HG02642 (cell line): ENCODE measurements around the gene PACSIN2.
"Not testable (repeated sequence)": the region's sequence is repeated elsewhere in the genome, so short reads cannot be mapped to it uniquely, and the experiment has no call there.

Source experiments
- ATAC-seq: cut with Tn5 transposase; IDR thresholded peaks from one replicate; pipeline ENCODE4 v1.9.1; 2021; ENCODE audit warnings: mild to moderate bottlenecking; ENCODE audit not compliant: unreplicated experiment, poor library complexity

Gene PACSIN2

DNA sequence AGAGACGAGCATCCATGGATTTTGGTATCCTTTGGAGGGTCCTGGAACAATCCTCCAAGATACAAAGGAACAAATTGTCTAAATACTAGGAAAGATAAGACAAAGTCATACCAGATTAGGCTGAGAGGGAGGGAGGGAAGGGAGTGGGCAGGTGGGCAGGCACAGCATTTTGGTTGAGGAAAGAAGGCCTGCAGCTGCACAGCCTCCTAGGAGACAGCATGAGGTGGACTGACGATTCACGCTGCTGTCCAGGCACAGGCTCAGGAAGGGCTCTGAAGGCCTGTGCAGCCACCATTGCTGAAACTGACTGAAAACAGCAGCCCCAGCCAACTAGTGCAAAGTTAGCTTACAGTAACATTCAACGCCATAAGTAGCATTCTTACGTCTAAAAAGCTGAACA is 64.7 kb downstream of the PACSIN2 start:
- ATAC-seq, result no peak

DNA sequence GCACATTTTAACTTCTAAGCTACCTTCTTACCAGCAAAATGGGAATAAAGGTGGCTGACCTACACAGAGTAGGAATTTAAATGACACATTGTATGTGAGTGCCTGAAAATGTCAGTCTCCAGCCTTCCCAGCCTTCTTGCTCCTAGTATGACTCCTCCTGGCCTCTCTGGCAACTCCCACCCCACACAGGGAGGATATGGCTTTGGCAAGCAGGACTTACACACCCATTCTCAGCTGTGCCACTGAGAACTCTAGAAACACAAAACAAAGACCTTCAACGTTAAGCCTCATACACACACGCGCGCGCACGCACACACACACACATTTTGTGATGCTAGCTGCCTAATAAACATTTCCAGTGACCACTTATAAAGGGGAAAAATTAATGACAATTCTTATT is 65.8 kb downstream of the PACSIN2 start:
- ATAC-seq, result no peak

DNA sequence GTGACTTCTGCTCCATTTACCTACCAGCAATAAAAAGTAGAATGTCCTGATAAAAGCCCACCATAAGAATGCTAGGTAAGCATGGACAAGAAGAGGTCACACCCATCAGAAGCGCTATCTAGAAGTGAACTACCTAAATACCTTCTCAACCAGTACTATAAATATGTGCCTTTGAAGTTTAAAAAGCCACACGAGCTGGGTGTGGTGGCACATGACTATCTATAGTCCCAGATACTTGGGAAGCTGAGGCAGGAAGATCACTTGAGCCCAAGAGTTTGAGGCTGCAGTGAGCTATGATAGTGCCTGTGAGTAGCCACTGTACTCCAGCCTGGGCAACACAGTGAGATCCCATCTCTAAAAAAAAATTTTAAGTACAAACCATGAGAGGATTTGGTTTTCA is 66.7 kb downstream of the PACSIN2 start:
- ATAC-seq, result no peak

DNA sequence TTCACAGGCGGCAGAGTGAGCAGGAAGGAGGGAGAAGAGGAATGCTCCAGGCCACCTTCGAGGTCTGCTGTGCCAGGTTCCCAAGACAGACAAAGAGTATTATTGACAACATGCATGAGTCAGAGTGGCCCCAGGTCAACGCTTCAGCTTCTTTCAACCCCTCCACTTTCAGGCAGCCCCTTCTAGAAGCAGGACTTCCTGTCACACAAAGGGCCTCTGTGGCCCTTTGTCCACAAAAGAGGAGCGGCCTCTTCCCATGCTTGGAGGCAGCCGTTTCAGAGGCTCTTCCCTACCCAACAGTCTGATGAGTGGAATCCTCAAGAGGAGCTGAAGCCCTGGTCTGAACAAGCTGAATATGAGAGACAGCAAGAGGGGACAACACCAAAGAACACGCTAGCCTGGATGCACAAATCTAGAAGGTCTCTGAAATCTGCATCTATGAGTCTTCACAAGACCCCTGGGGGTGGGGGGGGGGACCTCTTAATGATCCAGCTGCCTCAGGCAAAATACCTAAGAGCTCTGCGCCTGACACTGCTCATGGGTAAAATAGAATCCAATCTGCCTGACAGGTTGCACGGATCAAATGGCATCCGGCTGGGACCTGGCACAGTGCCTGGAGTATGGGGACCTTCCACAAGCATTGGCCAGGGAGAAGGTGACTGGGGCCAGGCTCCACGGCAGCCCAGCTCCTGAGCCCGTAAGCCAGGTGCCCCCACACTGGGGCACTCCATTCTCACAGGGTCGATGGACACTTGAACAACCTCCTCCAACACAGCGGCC is 67.5 kb downstream of the PACSIN2 start:
- no peak for ATAC-seq

DNA sequence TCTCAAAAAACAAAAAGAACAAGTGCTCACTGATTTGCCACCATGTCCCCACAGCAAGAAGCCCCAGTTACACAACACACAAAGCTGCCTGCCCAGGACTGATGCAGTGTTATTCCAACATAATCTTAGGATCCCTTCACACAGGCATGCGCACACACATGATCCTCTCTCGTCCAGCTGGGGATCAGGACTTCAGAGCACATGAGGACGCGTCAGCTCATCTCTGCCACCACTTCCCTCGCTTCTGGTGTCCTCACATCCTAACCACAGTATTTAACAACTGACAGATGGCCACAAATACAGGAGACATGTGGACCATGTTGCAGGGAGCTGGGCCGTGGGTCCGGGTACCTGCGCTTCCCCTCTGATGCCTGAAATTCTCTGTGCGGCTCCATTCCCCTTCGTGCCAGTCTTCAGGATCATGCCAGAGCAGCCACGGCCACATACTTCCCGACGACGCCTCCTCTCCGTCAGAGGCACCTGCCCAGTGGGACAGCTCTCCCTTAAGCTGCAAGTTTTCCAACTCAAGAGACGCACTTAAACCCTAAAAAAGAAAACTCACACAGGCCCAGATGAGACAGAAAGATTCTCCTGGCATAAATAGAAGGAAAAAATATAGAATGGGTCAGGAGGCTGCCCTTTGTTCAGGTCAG is 68.3 kb downstream of the PACSIN2 start:
- ATAC-seq, result no peak

DNA sequence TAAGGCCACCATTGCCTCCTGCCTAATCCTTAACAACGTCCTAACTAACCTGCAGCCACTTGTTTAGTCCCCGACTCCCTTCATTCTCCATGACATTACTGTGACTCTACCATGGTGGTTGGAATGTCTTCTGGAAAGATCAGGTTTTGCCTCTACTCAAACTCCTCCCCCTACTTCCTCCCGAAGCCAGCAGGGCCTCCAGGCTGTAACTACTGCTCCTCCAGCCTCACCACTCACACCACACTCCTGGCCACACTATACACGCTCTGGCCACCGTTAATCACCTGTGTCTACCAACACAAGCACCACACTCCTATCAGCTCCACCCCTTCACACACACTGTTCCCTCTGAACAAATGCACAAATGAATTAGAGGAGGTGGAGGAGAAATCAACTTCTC is 69.2 kb downstream of the PACSIN2 start:
- ATAC-seq, result no peak

DNA sequence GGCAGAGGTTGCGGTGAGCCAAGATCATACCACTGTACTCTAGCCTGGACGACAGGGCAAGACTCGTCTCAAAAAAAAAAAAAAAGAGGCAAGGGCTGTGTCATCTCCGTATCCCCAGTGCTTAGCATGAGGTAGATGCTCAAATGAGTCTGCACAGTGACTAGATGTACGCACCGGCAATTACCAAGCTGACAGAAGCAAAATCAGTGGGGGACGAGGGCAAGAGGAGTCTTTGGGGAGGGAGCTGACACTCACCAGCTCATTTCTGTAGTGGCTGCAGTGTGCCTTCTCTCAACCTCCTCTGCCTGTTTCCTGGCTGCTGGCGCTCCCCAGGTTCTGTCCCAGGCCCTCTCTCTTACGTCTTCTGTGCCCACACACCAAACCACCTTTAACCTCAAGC is 69.9 kb downstream of the PACSIN2 start:
- ATAC-seq, result no peak

DNA sequence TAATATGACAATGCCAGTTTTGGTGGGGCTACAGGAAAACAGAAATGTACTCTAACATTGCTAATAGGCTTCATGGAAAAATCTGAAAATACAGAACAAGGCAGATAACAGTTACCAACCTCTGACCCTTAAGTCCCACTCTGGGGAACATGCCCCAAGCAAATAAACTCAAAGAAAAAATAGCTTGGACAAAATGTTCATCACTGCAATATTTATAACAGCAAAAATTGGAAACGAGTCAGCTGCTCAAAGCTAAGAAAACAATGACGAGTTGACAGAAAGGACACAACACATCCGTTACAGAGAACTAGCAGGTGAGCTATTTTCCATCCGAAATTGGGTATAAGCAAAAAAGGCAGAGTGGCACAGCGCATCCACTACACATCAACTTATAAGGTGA is 70.5 kb downstream of the PACSIN2 start:
- ATAC-seq, result no peak

DNA sequence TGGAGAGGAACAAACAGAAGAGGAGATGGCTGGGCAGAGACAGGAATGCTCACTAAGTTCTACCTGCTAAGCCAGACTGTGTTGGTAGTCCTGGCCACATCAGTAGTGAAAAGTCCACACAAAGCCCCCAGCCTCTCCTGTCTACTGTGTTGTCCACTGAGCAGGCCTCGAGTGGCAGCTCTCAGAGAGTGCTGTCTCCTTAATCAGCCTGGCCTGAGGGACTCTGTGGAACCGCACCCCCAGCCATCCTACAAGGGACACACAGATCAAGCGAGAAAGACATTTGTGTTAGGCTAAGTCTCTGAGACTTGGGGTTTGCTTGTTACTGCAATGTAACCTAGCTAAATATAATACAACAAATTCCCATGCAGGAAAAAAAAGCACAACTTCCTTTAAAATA is 71.0 kb downstream of the PACSIN2 start:
- no peak for ATAC-seq

DNA sequence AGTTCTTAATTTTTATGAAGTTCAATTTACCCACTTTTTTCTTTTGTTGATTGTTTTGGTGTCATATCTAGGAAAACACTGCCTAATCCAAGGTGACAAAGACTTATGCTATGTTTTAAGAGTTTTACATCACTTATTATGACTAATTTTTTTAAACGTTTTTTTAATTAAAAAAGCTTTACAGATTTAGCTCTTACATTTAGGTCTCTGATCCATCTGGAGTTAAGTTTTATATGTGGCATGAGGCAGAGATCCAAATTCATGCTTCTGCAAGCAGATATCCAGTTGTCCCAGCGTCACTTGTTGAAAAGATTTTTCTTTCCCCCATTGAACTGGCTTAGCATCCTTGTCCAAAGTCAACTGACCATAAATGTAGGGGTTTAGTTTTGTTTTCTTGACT is 72.6 kb downstream of the PACSIN2 start:
- ATAC-seq, result no peak

DNA sequence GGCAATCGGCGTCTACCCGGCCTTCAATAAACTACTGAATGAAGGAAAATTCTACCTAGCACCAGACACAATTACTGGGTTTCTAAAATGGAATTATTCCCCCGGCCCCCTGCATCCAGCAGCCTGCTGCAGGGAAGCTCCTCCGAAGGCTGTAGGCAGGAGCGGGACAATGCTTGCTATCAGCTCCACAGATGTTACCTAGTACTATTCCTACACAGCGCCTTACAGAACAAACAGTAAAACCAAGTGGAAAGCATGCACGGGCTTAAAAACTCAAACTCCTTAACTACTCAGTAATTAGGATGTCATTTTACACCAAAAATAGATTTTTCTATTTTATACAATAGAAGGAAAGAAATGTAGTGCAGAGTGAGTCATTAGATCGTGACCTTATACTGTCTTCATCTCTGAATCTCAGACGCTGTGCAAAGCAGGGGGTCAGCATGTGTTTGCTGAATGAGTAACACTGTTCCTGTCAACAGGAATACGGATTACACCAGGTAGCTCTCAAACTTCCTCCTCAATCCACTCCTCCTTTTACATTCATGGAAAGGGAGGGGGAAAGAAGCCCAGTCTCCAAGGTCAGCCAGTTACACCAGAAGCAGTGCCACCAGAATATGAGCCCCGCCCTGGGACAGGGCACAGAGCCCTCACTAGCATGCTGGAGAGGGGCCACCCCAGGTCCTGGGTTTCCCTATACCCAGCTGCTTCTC is 74.9 kb downstream of the PACSIN2 start:
- ATAC-seq, result no peak

DNA sequence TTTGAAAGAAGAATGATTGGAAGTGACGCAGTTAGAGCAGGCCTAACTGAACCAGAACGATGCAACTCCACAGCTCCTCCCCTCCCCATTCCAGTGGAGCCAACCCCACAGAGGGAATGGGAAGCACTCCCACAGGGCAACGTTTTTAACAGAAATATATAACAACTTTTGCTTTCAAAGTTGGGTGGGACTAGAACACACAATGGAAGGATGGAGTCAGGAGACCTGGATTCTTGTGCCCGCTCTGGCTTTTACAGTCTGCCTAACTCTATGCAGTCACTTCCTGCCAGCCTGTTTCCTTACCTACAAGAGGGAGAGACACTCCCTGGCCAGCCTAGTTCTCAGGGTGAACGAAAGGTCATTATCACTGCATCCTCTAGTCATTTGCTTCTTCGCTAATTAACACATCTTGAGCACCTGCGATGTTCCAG is 75.5 kb downstream of the PACSIN2 start:
- no peak for ATAC-seq

DNA sequence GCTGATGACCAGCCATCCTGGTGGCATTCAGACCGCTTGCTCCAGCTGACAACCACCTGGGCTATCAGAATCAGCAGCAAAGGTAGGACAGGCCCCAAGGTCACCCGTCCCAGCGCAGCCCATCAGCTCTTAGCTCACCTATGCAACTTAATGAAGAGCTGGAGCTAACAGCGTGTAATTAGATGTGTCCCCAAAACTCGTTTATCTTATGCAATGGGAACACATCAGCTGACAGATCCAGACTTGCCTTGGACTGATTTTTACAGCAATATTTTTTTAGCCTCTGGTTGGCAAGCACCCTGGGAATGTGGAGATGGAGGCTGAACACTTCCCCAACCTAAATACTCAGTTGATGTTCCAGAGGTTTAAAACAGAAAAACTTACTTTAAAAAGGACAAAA is 76.0 kb downstream of the PACSIN2 start:
- no peak for ATAC-seq

DNA sequence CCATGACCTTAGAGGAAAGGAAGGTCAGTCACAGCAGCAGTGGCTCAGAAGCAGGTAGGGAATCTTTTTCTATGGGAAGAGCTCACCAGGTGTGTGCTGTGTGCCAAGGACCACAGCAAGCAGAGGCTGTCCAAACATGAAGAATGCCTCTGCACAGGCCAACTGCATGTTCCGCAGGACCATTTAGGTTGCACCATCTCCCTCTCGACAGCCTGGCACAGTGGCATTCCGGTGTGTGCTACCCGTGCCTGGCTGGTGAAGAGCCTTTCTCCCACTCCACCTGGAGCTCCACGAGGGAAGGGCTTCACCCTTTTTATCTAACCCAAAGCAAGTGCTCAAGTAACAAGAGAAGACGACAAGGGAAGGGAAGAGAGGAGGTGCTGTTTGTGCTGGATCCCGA is 76.5 kb downstream of the PACSIN2 start:
- no peak for ATAC-seq

DNA sequence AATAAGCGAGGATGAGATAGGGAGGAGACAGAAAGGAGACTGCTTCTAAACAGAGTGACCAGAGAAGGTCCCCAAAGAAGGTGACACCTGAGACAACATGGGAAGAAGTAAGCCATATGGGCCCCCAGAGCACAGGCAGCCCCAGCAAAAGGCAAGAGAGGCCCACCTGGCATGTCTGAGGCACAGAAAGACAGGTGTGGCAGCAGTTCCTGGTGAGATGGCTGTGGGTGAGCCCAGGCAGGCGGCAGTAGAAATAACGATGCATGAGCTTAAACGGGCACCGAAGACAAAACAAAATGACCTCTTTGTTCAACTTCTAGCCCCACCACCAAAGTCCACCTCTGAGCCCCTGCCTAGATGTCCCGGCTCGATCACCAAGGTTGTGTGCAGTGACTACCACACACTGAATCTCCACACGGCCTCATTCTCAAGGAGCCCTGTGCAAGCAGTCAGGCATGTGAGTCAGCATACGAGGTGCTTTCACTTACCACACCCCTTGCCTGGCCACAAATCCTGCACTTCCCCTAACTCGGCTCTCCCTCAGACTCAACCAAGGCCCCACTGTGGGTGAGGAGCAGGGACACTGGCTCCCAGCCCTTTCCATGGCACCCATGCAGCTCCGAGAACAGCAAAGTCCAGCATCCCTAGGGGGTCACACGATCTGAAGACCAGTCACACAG is 77.6 kb downstream of the PACSIN2 start:
- no peak for ATAC-seq

DNA sequence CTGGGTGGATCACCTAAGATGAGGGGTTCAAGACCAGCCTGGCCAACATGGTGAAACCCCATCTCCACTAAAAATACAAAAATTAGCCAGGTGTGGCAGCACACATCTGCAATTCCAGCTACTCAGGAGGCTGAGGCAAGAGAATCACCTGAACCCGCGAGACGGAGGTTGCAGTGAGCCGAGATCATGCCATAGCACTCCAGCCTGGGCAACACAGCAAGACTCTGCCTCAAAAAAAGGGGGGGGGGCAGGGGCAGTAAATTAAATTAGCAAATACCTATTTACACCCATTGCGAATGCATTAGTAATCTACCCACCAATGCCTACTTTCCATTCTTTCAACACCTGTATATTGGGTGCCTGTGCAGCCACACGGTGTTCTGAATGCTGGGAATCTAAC is 78.3 kb downstream of the PACSIN2 start:
- not testable (repeated sequence) for ATAC-seq

DNA sequence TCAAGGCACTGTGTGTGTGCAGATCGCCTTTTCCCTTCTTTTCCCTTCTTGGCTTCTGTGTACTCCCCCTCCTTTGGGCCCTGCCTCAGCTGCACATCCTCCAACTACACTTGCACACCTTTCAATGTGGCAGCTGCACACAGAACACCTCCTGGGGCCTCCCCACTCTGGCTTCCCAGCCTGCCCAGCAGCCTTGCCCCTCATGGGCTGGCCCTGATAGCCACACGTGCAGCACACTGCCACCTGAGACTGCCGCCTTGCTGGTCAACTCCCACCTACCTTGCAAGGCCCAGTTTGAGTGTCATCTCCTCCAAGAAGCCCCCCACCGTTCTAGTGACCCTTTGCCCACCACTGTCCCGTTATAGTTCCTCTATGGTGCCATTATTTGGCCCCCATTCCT is 80.6 kb downstream of the PACSIN2 start:
- ATAC-seq, result no peak

DNA sequence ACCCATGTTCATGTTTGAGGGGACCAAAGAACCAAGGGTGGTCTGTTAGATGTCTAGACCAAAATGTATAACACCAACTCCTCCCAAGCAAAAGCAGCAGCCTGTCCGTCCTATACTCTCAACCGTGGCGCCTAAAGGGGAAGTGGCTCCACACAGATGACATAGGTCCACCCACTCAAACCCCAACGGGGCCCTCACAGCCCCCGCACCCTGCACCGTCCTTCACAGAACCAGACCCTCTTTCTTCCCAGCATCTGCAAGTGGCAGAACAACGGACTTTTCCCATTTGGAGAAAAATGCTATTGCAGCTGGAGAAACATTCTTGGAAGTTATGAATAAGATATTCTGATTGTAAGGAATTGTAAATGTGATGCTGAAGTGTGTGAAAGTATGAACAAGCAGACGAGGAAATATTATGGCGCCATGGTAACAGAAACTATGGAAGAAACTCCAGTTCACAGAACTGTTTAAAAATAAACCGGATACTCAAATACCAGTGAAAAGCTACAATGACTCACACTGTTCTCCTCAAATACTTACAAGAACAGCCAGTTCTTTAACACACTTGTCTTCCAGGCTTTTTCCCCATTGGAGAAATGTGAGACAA is 81.4 kb downstream of the PACSIN2 start:
- ATAC-seq, result peak; percentile 53

DNA sequence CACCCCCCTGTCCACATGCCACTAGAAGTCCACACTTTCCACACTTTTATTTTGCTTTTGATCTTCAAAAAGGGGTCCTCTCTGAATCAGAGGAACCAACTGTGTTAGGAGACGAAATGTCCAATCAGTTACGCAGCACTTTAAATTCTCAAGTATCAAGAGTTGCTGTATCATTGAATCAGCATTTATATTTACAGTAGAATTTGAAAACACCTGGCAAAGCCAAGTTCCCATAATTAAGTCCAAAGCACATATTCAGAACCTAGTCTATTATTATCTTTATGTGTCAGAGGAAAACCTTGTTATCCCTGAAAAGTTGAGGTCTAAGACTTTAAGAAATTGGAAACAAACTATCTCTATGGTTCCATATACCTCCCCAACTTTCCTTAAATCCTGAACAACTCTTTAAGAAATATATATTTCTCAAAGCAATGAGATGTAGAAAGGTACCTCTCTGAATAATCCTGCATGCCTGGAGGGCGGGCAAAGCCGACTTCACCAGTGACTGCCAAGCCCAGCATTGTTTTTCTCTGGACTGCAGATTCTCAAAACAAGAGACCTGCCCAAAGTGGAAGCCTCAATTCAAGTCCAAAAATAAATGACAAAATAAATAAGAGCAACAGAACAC is 82.0 kb downstream of the PACSIN2 start:
- peak; percentile 2 for ATAC-seq

DNA sequence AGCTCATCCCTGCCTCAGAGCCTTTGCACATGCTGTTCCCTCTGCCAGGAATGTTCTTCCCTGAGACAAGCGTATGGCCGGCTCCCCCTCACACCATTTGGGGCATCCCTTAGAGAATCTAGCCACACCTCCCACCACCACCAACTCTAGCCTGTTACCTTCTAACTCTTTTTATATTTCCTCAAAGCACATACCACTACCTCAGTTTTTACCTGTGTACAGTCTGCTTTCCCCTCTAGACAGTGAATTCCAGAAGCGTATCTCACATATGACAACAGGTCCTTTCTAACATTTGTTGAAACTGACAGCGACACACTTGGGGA is 82.8 kb downstream of the PACSIN2 start:
- ATAC-seq, result no peak
